Ectodermal cell (in vitro differentiated cells): ENCODE data around the gene TMEM168.

Experiments used
- H3K27ac ChIP-seq: 2 replicates; pipeline ENCODE4 v1.7.0; 2013; ENCODE audit warnings: mild to moderate bottlenecking, low read depth, low read length; ENCODE audit not compliant: insufficient read depth, poor library complexity, severe bottlenecking
- H3K27me3 ChIP-seq: 2 replicates; pipeline ENCODE4 v1.7.0; 2013; ENCODE audit warnings: mild to moderate bottlenecking, low read length; ENCODE audit not compliant: insufficient read depth, control insufficient read depth, poor library complexity, severe bottlenecking
- H3K36me3 ChIP-seq: one replicate; pipeline ENCODE4 v1.7.0; 2013; ENCODE audit warnings: low read length; ENCODE audit not compliant: control insufficient read depth, insufficient read depth
- H3K4me1 ChIP-seq: one replicate; pipeline ENCODE4 v1.7.0; 2013; ENCODE audit warnings: low read length; ENCODE audit not compliant: control insufficient read depth, insufficient read depth
- H3K4me3 ChIP-seq: 2 replicates; pipeline ENCODE4 v1.7.0; 2013; ENCODE audit warnings: low read depth, low read length, control low read depth; ENCODE audit not compliant: insufficient read depth
- H3K9me3 ChIP-seq: 2 replicates; pipeline ENCODE4 v1.7.0; 2013; ENCODE audit warnings: mild to moderate bottlenecking, low read length, moderate library complexity; ENCODE audit not compliant: control insufficient read depth
- WGBS, 2 experiments: methylation state at CpG; one replicate each; pipeline ENCODE4 v1.1.7; 2013; ENCODE audit warnings: missing lambda C conversion rate in 2 of 2; 5-methylcytosine and 5-hydroxymethylcytosine counted together

Gene TMEM168

DNA sequence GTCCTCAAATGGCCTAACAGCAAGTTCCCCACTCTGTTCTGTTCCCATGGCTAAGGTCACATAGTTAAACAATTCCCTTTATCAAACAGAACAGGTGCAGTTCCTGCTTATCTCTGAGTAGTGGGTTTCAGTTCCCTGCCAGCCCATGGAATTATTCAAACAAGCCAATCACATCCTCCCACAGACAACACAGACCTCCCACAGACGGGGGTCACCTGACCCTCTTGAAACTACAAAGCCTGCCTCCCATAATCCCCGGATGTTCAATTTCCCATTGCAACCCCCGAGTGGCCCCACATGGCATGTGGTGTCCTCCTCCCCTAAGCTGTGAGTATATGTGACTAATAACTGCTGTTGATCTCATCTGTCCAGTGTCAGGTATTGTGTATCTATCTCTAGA, 64.1 kb downstream of the TMEM168 start:
- Histone ChIP-seq H3K36me3 (no peaks in the 10 kb centered on the region), H3K9me3 (no peaks in the 10 kb centered on the region), H3K27me3 (no peaks in the 10 kb centered on the region), H3K27ac (no peak overlapping the region), H3K4me3 (no peak overlapping the region), H3K4me1 (no peaks in the 10 kb centered on the region)
- 84 to 100% methylated on average over 3 of the region's 3 CpGs for WGBS, 2 experiments

DNA sequence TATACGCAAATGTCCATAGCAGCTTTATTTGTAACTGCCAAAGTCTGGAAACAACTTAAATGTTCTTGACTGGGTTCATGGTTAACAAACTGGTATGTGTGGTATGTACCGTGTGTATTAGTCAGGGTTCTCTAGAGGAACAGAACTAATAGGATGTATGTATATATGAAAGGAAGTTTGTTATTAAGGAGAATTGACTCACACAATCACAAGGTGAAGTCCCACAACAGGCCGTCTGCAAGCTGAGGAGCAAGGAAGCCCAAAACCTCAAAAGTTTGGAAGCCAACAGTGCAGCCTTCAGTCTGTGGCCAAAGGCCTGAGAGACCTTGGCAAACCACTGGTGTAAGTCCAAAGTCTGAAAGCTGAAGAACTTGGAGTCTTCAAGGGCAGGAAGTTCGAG, 66.8 kb downstream of the TMEM168 start:
- no peaks in the 10 kb centered on the region for H3K36me3 ChIP-seq
- WGBS, 2 experiments, result 88 to 94% methylated on average over 4 of the region's 4 CpGs
- H3K27ac ChIP-seq, result no peak overlapping the region
- no peaks in the 10 kb centered on the region for H3K4me1 ChIP-seq
- H3K4me3 ChIP-seq, result no peak overlapping the region
- H3K9me3 ChIP-seq, result no peaks in the 10 kb centered on the region
- H3K27me3 ChIP-seq, result no peaks in the 10 kb centered on the region

DNA sequence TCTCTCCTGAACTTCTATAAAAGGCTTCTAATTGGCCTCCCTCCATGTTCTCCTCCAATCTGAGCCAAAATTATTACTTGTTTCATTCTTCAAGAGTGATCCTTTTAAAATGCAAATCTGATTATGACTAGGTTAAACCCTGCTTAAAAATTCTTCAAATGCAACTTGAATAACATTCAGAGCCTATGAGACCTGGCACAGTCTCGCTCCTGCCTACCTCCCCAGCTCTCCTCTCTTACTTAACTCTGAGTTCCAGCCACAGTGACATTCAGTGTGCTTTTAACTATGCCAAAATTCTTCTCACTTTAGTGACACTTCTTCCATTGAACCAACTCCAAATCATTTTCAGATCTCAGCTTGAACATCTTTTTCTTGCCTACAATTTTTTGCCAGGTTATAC, 68.8 kb downstream of the TMEM168 start:
- Histone ChIP-seq H3K4me1 (no peaks in the 10 kb centered on the region), H3K9me3 (no peaks in the 10 kb centered on the region), H3K36me3 (no peaks in the 10 kb centered on the region), H3K27me3 (no peaks in the 10 kb centered on the region), H3K4me3 (no peak overlapping the region), H3K27ac (no peak overlapping the region)
- WGBS, 2 experiments, result 89 to 96% methylated on average over 1 of the region's 1 CpG

GRCh38 chr7:112715525-112715924, 74.7 kb downstream of the TMEM168 start:
- H3K4me1 ChIP-seq, result no peaks in the 10 kb centered on the region
- no peaks in the 10 kb centered on the region for H3K9me3 ChIP-seq
- H3K36me3 ChIP-seq, result no peaks in the 10 kb centered on the region
- WGBS, 2 experiments, result 95% methylated on average over 4 of the region's 4 CpGs
- no peak overlapping the region for H3K27ac ChIP-seq
- no peaks in the 10 kb centered on the region for H3K27me3 ChIP-seq
- H3K4me3 ChIP-seq, result no peak overlapping the region

DNA sequence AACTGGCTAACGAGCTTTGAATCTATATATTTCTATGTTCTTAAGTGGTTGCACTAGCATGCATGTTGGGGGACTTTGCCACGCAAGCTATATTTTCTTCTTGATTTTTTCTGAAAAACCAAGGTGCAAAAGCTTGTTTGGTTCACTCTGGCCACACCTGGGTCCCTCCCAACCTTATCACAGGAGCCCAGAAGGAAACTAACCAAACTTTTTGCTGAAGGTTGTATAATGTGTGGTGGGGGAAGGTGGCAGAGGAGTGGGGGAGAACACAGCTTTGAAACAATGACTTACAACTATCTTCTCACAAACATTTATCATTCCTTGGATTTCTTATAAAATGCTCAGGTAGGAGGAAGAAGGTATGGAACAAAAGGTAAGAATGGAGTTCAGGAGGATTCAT, 75.3 kb downstream of the TMEM168 start:
- Histone ChIP-seq H3K36me3 (no peaks in the 10 kb centered on the region), H3K9me3 (no peaks in the 10 kb centered on the region), H3K4me3 (no peak overlapping the region), H3K27ac (no peak overlapping the region), H3K27me3 (no peaks in the 10 kb centered on the region), H3K4me1 (no peaks in the 10 kb centered on the region)
- 96 to 98% methylated on average over 2 of the region's 2 CpGs for WGBS, 2 experiments
